ENCODE measurements around the gene ATP6V1B1. TPM values are rescaled to one million over a fixed set of nuclear protein-coding genes. Genes with fewer than 3 reads are reported as not detected.
A peak's percentile ranks its signal among the peaks of the same experiment; 100 is the strongest.

Gene ATP6V1B1
- total RNA-seq, 3 donors from 2014 or later: not detected

GRCh38 chr2:70888923-70889715 lies 46.6 kb upstream of the ATP6V1B1 start:
- intact Hi-C loops (cut with DNase I, micrococcal nuclease): no loop called here
- ATAC-seq: peak; percentile 28

GRCh38 chr2:70889716-70890037 lies 46.0 kb upstream of the ATP6V1B1 start:
- Histone ChIP-seq H3K36me3 (ENCODE audit: low read depth) (no peaks in the 10 kb centered on the region), H3K4me3 (no peak overlapping the region), H3K4me1 (ENCODE audit: low read depth) (peaks cover 15% of the 10 kb centered on the region), H3K9me3 (no peaks in the 10 kb centered on the region)
- TF ChIP-seq CTCF (IDR thresholded peaks at IDR 0.05): no peak
- DNase-seq: no peak
- ATAC-seq: no peak
- intact Hi-C loops (cut with DNase I, micrococcal nuclease): no loop called here

More at GRCh38 chr2:70888923-70889715, 46.6 kb upstream of the ATP6V1B1 start:
- Histone ChIP-seq H3K4me3 (no peak overlapping the region), H3K9me3 (no peaks in the 10 kb centered on the region), H3K36me3 (ENCODE audit: low read depth) (no peaks in the 10 kb centered on the region), H3K4me1 (ENCODE audit: low read depth) (peaks cover 15% of the 10 kb centered on the region)
- TF ChIP-seq CTCF (IDR thresholded peaks at IDR 0.05): no peak
- no peak for DNase-seq

GRCh38 chr2:70890469-70891065 lies 45.1 kb upstream of the ATP6V1B1 start:
- ATAC-seq: no peak
- H3K9me3 ChIP-seq: no peaks in the 10 kb centered on the region
- no peak for DNase-seq
- H3K4me1 ChIP-seq (ENCODE audit: low read depth): peaks cover 15% of the 10 kb centered on the region
- no peak for TF ChIP-seq CTCF (IDR thresholded peaks at IDR 0.05)
- no peaks in the 10 kb centered on the region for H3K36me3 ChIP-seq (ENCODE audit: low read depth)
- intact Hi-C loops (cut with DNase I, micrococcal nuclease): no loop called here
- H3K4me3 ChIP-seq: no peak overlapping the region

- no peak overlapping the region for H3K4me3 ChIP-seq
- TF ChIP-seq CTCF (IDR thresholded peaks at IDR 0.05): no peak
- intact Hi-C loops (cut with DNase I, micrococcal nuclease): no loop called here
- H3K36me3 ChIP-seq (ENCODE audit: low read depth): no peaks in the 10 kb centered on the region
- ATAC-seq: no peak
- H3K9me3 ChIP-seq: no peaks in the 10 kb centered on the region
- peaks cover 15% of the 10 kb centered on the region for H3K4me1 ChIP-seq (ENCODE audit: low read depth)
- no peak for DNase-seq
Measured at GRCh38 chr2:70891572-70892357, 43.9 kb upstream of the ATP6V1B1 start.

- peaks cover 9% of the 10 kb centered on the region for H3K4me1 ChIP-seq (ENCODE audit: low read depth)
- ATAC-seq (no peak), DNase-seq (no peak)
- H3K4me3 ChIP-seq: no peak overlapping the region
- H3K9me3 ChIP-seq: no peaks in the 10 kb centered on the region
- H3K36me3 ChIP-seq (ENCODE audit: low read depth): no peaks in the 10 kb centered on the region
- TF ChIP-seq CTCF (IDR thresholded peaks at IDR 0.05): no peak
- intact Hi-C loops (cut with DNase I, micrococcal nuclease): no loop called here
Measured at GRCh38 chr2:70892750-70893149, 43.0 kb upstream of the ATP6V1B1 start.

Measured in mucosa of descending colon (tissue), 3 donors.